ENCODE results near the gene ZFHX3. TPM values are rescaled to one million over a fixed set of nuclear protein-coding genes. Genes with fewer than 3 reads are reported as not detected.

ZFHX3 gene
- total and polyA plus RNA-seq, 10 of the 15 experiments (the other 5 are each of a cell fraction or from before 2014, with no cell fraction given): 0.68 to 8.6 (median 2.0) TPM

GRCh38 chr16:73028721-73029361, 19.1 kb downstream of the ZFHX3 start:
- POLR2A ChIA-PET: no interaction called here
- no peak overlapping the region for H3K4me2 ChIP-seq (ENCODE audit: control insufficient read depth, insufficient read depth)

GRCh38 chr16:73028263-73028662, 19.7 kb downstream of the ZFHX3 start:
- CTCF ChIA-PET: no interaction called here
- no peak for DNase-seq (ENCODE audit: low read depth, low spot score)
- no peak for FAIRE-seq
- Histone ChIP-seq H3K27ac (ENCODE audit: control insufficient read depth, insufficient read depth) (no peak overlapping the region), H2AFZ (ENCODE audit: control insufficient read depth, low read depth, low read length) (no peak overlapping the region), H3K4me2 (ENCODE audit: control insufficient read depth, insufficient read depth) (no peak overlapping the region), H3K79me2 (ENCODE audit: control insufficient read depth, insufficient read depth, low read length) (peaks cover 11% of the 10 kb centered on the region), H3K27me3 (replicated peaks in 1 of 2; ENCODE audit: control insufficient read depth in 2 of 2, insufficient read depth in 2 of 2, low read length in 1 of 2) (no peaks in the 10 kb centered on the region), H3K9me3 (replicated peaks; ENCODE audit: control insufficient read depth, insufficient read depth, low read length) (no peaks in the 10 kb centered on the region), H3K36me3 (ENCODE audit: control insufficient read depth in 2 of 2, insufficient read depth in 2 of 2, low read length in 1 of 2) (no peaks in the 10 kb centered on the region), H3K4me3 (no peak overlapping the region), H3K4me1 (ENCODE audit: control insufficient read depth, insufficient read depth, low read length) (peaks cover 14% of the 10 kb centered on the region), H4K20me1 (ENCODE audit: control insufficient read depth, insufficient read depth) (no peaks in the 10 kb centered on the region; the same call in 1 of the 2 replicates), H3K9ac (ENCODE audit: control insufficient read depth, insufficient read depth, low read length) (no peak overlapping the region)
- POLR2A ChIA-PET: no interaction called here
- intact Hi-C loops (cut with micrococcal nuclease; ENCODE audit: unreplicated experiment) (no loop called here), in situ Hi-C loops (cut with MboI) (no loop called here)
- WGBS (ENCODE audit: insufficient coverage, insufficient replicate concordance, low lambda C conversion rate, missing lambda C conversion rate): 84% methylated on average over 9 of the region's 9 CpGs
- SMC1A ChIA-PET (ENCODE audit: uncharacterized antibody, unreplicated experiment): no interaction called here
- RAD21 ChIA-PET (ENCODE audit: unreplicated experiment): no interaction called here
- no TSS peak for BruUV-seq (replicated peaks)
- ATAC-seq: no peak
- no peak for TF ChIP-seq ZNF384 (IDR thresholded peaks at IDR 0.05; ENCODE audit: borderline replicate concordance, low read depth, low read length)
- TF ChIP-seq SUPT20H (IDR thresholded peaks at IDR 0.05; ENCODE audit: borderline replicate concordance, control insufficient read depth, low read depth, low read length): no peak
- no peak for TF ChIP-seq IRF4 (IDR thresholded peaks at IDR 0.05; ENCODE audit: low read depth, low read length)
- TF ChIP-seq SREBF2 (IDR thresholded peaks at IDR 0.05; ENCODE audit: low read length): no peak
- TF ChIP-seq SPI1 (IDR thresholded peaks at IDR 0.05; ENCODE audit: borderline replicate concordance, insufficient read depth, low read depth, low read length): no peak
- no peak for TF ChIP-seq NRF1 (conservative IDR thresholded peaks at IDR 0.05; ENCODE audit: low read depth, low read length)
- no peak for TF ChIP-seq LARP7 (IDR thresholded peaks at IDR 0.05)
- no peak for TF ChIP-seq RAD51 (IDR thresholded peaks at IDR 0.05)
- TF ChIP-seq SUZ12 (IDR thresholded peaks at IDR 0.05; ENCODE audit: unreplicated experiment): no peak
- no peak for TF ChIP-seq ZZZ3 (IDR thresholded peaks at IDR 0.05; ENCODE audit: control insufficient read depth, insufficient read length, low read depth)
- TF ChIP-seq HDAC6 (IDR thresholded peaks at IDR 0.05; ENCODE audit: unreplicated experiment): no peak
- TF ChIP-seq SMARCA5 (IDR thresholded peaks at IDR 0.05): no peak
- no peak for TF ChIP-seq RELB (IDR thresholded peaks at IDR 0.05; ENCODE audit: low read depth)
- no peak for TF ChIP-seq NBN (IDR thresholded peaks at IDR 0.05)
- TF ChIP-seq RB1 (IDR thresholded peaks at IDR 0.05; ENCODE audit: borderline replicate concordance): no peak
- no peak for TF ChIP-seq HCFC1 (IDR thresholded peaks at IDR 0.05; ENCODE audit: low read length)
- TF ChIP-seq FOXM1 (IDR thresholded peaks at IDR 0.05; ENCODE audit: low read depth, low read length): no peak

More at GRCh38 chr16:73028721-73029361, 19.1 kb downstream of the ZFHX3 start:
- TF ChIP-seq YBX1 (IDR thresholded peaks at IDR 0.05) (no peak), NRF1 (conservative IDR thresholded peaks at IDR 0.05; ENCODE audit: low read depth, low read length) (no peak), SUPT20H (IDR thresholded peaks at IDR 0.05; ENCODE audit: borderline replicate concordance, control insufficient read depth, low read depth, low read length) (no peak), CEBPB (IDR thresholded peaks at IDR 0.05; ENCODE audit: borderline replicate concordance in 1 of 2, low read depth in 2 of 2, low read length in 2 of 2) (no peak), GATAD2B (conservative IDR thresholded peaks at IDR 0.05; ENCODE audit: low read depth) (no peak)
- WGBS (ENCODE audit: insufficient coverage, insufficient replicate concordance, low lambda C conversion rate, missing lambda C conversion rate): 90% methylated on average over 9 of the region's 9 CpGs
- ATAC-seq (no peak), DNase-seq (ENCODE audit: low read depth, low spot score) (no peak), FAIRE-seq (no peak)
- Histone ChIP-seq H3K27ac (ENCODE audit: control insufficient read depth, insufficient read depth) (no peak overlapping the region), H3K9ac (ENCODE audit: control insufficient read depth, insufficient read depth, low read length) (no peak overlapping the region), H3K9me3 (replicated peaks; ENCODE audit: control insufficient read depth, insufficient read depth, low read length) (no peaks in the 10 kb centered on the region), H4K20me1 (ENCODE audit: control insufficient read depth, insufficient read depth) (no peaks in the 10 kb centered on the region; the same call in 1 of the 2 replicates), H3K4me3 (no peak overlapping the region), H3K4me1 (ENCODE audit: control insufficient read depth, insufficient read depth, low read length) (peaks cover 18% of the 10 kb centered on the region), H2AFZ (ENCODE audit: control insufficient read depth, low read depth, low read length) (no peak overlapping the region), H3K27me3 (replicated peaks in 1 of 2; ENCODE audit: control insufficient read depth in 2 of 2, insufficient read depth in 2 of 2, low read length in 1 of 2) (no peaks in the 10 kb centered on the region), H3K36me3 (ENCODE audit: control insufficient read depth in 2 of 2, insufficient read depth in 2 of 2, low read length in 1 of 2) (no peaks in the 10 kb centered on the region), H3K79me2 (ENCODE audit: control insufficient read depth, insufficient read depth, low read length) (peaks cover 11% of the 10 kb centered on the region)
- in situ Hi-C loops (cut with MboI) (no loop called here), intact Hi-C loops (cut with micrococcal nuclease; ENCODE audit: unreplicated experiment) (no loop called here)
- ChIA-PET RAD21 (ENCODE audit: unreplicated experiment) (no interaction called here), SMC1A (ENCODE audit: uncharacterized antibody, unreplicated experiment) (interaction anchor here (0.8 to 1.0 kb wide), 2 partner anchors 8 to 114 kb away, joined by 3 to 4 read pairs; no protein-coding TSS in a partner anchor), CTCF (no interaction called here)
- no TSS peak for BruUV-seq (replicated peaks)
